Measurements from ENCODE around the gene PTAR1. TPM values are rescaled to one million over a fixed set of nuclear protein-coding genes. Genes with fewer than 3 reads are reported as not detected.

PTAR1 gene
- total RNA-seq, 1 donor from 2014 or later = 146 TPM

DNA sequence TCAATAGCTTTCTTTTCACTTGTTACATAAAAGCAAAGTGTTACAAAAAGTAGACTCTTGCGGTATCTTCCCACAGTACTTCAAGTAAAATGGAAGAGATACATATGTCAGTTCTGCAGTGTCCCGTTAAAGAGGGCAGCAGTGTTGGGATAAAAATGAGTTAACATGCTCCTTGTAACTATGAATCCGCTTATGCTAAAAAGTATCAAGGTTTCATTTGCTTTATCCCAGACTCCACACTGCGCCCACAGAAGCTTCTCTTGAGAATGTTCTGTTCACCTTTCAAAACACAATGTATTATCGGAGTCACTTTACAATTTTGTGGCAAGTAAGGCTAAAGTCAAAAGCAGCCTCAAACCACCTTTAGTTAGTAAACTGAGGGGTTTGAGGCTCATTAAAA is 790 bp downstream of the PTAR1 start:
- H3K27ac ChIP-seq = peak overlapping the region; percentile 84
- H3K4me3 Mint-ChIP-seq = peak overlapping the region; percentile 97
- peaks cover 36% of the 10 kb centered on the region for H3F3A ChIP-seq (ENCODE audit: low read depth)
- peak overlapping the region; percentile 85 for H3K4me3 ChIP-seq
- peak overlapping the region; percentile 78 for H3K9ac ChIP-seq
- H3K9me3 ChIP-seq (ENCODE audit: low read depth) = no peaks in the 10 kb centered on the region
- H3K36me3 ChIP-seq = no peaks in the 10 kb centered on the region
- H3K27ac Mint-ChIP-seq = peak overlapping the region; percentile 98
- peak overlapping the region; percentile 26 for H2AFZ ChIP-seq (replicated peaks)
- no peaks in the 10 kb centered on the region for H3K27me3 Mint-ChIP-seq (ENCODE audit: insufficient read depth, low read depth)
- no peak for DNase-seq (ENCODE audit: low spot score)
- TF ChIP-seq EZH2 (IDR thresholded peaks at IDR 0.05) = no peak
- TF ChIP-seq, protein P1, sequence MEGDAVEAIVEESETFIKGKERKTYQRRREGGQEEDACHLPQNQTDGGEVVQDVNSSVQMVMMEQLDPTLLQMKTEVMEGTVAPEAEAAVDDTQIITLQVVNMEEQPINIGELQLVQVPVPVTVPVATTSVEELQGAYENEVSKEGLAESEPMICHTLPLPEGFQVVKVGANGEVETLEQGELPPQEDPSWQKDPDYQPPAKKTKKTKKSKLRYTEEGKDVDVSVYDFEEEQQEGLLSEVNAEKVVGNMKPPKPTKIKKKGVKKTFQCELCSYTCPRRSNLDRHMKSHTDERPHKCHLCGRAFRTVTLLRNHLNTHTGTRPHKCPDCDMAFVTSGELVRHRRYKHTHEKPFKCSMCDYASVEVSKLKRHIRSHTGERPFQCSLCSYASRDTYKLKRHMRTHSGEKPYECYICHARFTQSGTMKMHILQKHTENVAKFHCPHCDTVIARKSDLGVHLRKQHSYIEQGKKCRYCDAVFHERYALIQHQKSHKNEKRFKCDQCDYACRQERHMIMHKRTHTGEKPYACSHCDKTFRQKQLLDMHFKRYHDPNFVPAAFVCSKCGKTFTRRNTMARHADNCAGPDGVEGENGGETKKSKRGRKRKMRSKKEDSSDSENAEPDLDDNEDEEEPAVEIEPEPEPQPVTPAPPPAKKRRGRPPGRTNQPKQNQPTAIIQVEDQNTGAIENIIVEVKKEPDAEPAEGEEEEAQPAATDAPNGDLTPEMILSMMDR (IDR thresholded peaks at IDR 0.05) = no peak
- peaks cover 47% of the 10 kb centered on the region for H3K4me1 Mint-ChIP-seq
- peak overlapping the region; percentile 85 for H3K4me2 ChIP-seq
- H4K20me1 ChIP-seq (ENCODE audit: low read depth) = peaks cover 20% of the 10 kb centered on the region
- H3K79me2 ChIP-seq (ENCODE audit: low read depth) = peaks cover 54% of the 10 kb centered on the region
- no peaks in the 10 kb centered on the region for H3K27me3 ChIP-seq
- H3K4me1 ChIP-seq = peaks cover 41% of the 10 kb centered on the region
- H3K9me3 Mint-ChIP-seq = no peaks in the 10 kb centered on the region
- peaks cover 7% of the 10 kb centered on the region for H3K36me3 Mint-ChIP-seq

DNA sequence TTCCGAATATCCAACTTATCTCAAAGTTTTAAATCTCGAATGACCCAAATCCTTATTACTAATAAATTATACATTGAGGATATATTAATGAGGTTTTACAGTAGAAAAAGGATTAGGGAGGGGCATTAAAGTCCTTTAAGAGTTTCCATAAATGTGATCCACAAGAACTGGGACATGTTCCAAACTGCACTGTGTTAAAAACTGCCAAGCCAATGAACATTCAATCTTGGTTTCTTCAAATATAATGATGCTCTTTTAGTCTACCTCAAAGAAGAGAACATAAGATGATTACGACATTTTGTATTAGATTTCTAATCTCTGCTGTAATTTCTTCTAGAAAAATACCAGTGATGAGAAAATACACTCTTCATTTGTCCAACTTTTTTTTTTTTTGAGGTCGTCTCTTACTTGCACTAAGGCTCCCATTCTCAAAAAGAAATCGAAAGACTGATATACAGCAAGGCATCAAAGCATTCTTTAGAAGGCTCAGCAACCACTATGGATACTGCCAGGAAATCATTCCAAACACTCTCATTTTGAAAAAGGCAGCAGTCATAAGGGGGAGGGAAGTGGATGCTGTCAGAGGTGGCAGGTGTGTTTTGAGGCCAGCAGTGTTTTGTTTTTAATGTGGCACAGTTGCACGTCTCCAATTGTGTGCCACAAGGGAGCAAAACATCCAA is 1.7 kb downstream of the PTAR1 start:
- Mint-ChIP-seq H3K27me3 (ENCODE audit: insufficient read depth, low read depth) (no peaks in the 10 kb centered on the region), H3K4me1 (peaks cover 51% of the 10 kb centered on the region), H3K9me3 (no peaks in the 10 kb centered on the region), H3K36me3 (peaks cover 7% of the 10 kb centered on the region), H3K27ac (peak overlapping the region; percentile 58), H3K4me3 (peak overlapping the region; percentile 97)
- Histone ChIP-seq H3K4me3 (peak overlapping the region; percentile 85), H3F3A (ENCODE audit: low read depth) (peaks cover 31% of the 10 kb centered on the region), H3K4me2 (peak overlapping the region; percentile 85), H3K36me3 (no peaks in the 10 kb centered on the region), H3K9ac (peak overlapping the region; percentile 23), H3K9me3 (ENCODE audit: low read depth) (no peaks in the 10 kb centered on the region), H3K27ac (no peak overlapping the region), H3K79me2 (ENCODE audit: low read depth) (peaks cover 63% of the 10 kb centered on the region), H3K27me3 (no peaks in the 10 kb centered on the region), H2AFZ (replicated peaks) (no peak overlapping the region), H3K4me1 (peaks cover 45% of the 10 kb centered on the region), H4K20me1 (ENCODE audit: low read depth) (peaks cover 29% of the 10 kb centered on the region)
- no peak for DNase-seq (ENCODE audit: low spot score)
- TF ChIP-seq EZH2phosphoT487 (IDR thresholded peaks at IDR 0.05) = no peak
- TF ChIP-seq, protein P1 (IDR thresholded peaks at IDR 0.05) = no peak
- no peak for TF ChIP-seq EZH2 (IDR thresholded peaks at IDR 0.05)

DNA sequence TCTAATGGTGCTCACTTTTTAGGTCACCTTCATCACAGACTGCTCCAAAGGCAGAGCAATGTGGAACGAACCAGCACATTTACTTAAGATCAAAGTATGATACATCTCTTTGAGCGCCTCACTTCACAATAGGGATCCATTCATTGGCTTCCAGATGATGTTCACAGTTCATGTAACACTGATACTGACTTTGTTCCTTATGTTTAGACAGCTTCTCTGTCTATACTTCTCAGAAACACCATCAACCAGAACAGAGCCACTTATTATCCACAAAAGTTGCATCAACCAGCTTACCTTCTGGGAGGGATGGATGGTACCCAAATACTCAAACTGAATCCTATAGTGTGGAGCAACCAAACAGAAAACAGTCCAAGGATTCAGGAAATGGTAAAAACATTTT is 4.6 kb downstream of the PTAR1 start:
- no peak overlapping the region for H3K4me3 Mint-ChIP-seq
- Histone ChIP-seq H3F3A (ENCODE audit: low read depth) (peaks cover 14% of the 10 kb centered on the region), H3K4me1 (peaks cover 46% of the 10 kb centered on the region)

More for the DNA sequence above, 4.6 kb downstream of the PTAR1 start:
- no peak overlapping the region for H3K4me2 ChIP-seq
- peaks cover 44% of the 10 kb centered on the region for H4K20me1 ChIP-seq (ENCODE audit: low read depth)
- H3K36me3 ChIP-seq = no peaks in the 10 kb centered on the region
- H3K9ac ChIP-seq = no peak overlapping the region
- H3K27me3 ChIP-seq = no peaks in the 10 kb centered on the region
- TF ChIP-seq EZH2 (IDR thresholded peaks at IDR 0.05) = no peak
- TF ChIP-seq EZH2phosphoT487 (IDR thresholded peaks at IDR 0.05) = no peak
- TF ChIP-seq, protein P1 (IDR thresholded peaks at IDR 0.05) = no peak
- H3K4me3 ChIP-seq = no peak overlapping the region
- H3K27ac ChIP-seq = no peak overlapping the region
- no peak for DNase-seq (ENCODE audit: low spot score)
- Mint-ChIP-seq H3K27me3 (ENCODE audit: insufficient read depth, low read depth) (no peaks in the 10 kb centered on the region), H3K27ac (peak overlapping the region; percentile 46), H3K9me3 (no peaks in the 10 kb centered on the region), H3K36me3 (peaks cover 14% of the 10 kb centered on the region), H3K4me1 (peaks cover 48% of the 10 kb centered on the region)
- H3K9me3 ChIP-seq (ENCODE audit: low read depth) = no peaks in the 10 kb centered on the region
- H2AFZ ChIP-seq (replicated peaks) = no peak overlapping the region
- peaks cover 92% of the 10 kb centered on the region for H3K79me2 ChIP-seq (ENCODE audit: low read depth)
